GM13977 (cell line): ENCODE results near the gene LZTS2.

Experiments used
- DNase-seq: peaks from one replicate; pipeline ENCODE4 v3.0.0; 2012; ENCODE audit warnings: low spot score
- in situ Hi-C: fragments of 300-500 bp; cut with MboI; formaldehyde crosslinking; loops from one replicate; pipeline ENCODE4 v1.12.0; 2022; ENCODE audit warnings: low sequenced_read_pairs, low pct_unique_long_range_greater_than_20kb, mixed read lengths, inconsistent platforms; ENCODE audit not compliant: unreplicated experiment
- TF ChIP-seq, protein P1 (sequence below): IDR thresholded peaks from 2 replicates; pipeline ENCODE4 v1.5.1; 2012; ENCODE audit warnings: mild to moderate bottlenecking, control low read depth; ENCODE audit not compliant: insufficient read depth; ENCODE audit errors: extremely low read depth, missing control alignments

LZTS2 gene

DNA sequence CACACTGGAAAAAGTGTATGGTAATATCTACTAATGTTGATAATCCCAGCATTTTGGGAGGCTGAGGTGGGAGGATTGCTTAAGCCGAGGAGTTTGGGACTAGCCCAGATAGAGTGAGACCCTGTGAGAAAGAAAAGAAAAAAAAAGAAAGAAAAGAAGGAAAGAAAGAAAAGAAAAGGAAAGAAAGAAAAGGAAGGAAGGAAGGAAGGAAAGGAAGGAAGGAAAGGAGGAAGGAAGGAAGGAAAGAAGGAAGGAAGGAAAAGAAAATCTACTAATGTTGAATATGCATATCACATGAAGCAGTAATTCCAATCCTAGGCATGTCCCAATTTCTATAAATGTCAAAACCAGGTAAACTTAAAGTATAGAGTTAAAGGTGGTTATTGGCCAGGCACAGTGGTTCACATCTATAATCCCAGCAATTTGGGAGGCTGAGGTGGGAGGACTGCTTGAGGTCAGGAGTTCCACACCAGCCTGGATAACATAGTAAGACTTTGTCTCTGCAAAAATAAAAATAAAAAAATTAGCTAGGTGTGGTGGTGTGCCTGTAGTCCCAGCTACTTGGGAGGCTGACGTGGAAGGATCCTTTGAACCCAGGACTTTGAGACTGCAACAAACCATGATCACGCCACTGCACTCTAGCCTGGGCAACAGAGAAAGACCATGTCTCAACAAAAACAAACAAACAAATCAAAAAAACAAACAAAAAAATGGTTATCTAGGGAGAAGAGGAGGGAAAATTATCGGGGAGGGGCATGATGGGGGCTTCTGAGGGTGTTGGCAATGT lies 57.0 kb downstream of the LZTS2 start:
- in situ Hi-C loops, result no loop called here
- DNase-seq, result no peak
- TF ChIP-seq, protein P1, sequence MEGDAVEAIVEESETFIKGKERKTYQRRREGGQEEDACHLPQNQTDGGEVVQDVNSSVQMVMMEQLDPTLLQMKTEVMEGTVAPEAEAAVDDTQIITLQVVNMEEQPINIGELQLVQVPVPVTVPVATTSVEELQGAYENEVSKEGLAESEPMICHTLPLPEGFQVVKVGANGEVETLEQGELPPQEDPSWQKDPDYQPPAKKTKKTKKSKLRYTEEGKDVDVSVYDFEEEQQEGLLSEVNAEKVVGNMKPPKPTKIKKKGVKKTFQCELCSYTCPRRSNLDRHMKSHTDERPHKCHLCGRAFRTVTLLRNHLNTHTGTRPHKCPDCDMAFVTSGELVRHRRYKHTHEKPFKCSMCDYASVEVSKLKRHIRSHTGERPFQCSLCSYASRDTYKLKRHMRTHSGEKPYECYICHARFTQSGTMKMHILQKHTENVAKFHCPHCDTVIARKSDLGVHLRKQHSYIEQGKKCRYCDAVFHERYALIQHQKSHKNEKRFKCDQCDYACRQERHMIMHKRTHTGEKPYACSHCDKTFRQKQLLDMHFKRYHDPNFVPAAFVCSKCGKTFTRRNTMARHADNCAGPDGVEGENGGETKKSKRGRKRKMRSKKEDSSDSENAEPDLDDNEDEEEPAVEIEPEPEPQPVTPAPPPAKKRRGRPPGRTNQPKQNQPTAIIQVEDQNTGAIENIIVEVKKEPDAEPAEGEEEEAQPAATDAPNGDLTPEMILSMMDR, result no peak
